Vagina (tissue), 2 donors: ENCODE measurements around the gene SYTL3.

ENCODE experiments used
- POLR2AphosphoS5 ChIP-seq, 2 donors: sonication (generic); formaldehyde crosslinking; IDR thresholded peaks; one replicate each; pipeline ENCODE4 v1.9.0; 2017; ENCODE audit warnings: antibody characterized with exemption in 2 of 2, mild to moderate bottlenecking in 2 of 2, low read depth in 1 of 2; ENCODE audit not compliant: insufficient read depth in 1 of 2
- TF ChIP-seq, protein P1 (sequence below), 3 experiments: fragments of 450-650 bp in 2 of 3; fragments of 200-600 bp in 1 of 3; sonication (generic) in 1 of 3; IDR thresholded peaks; one replicate each; pipeline ENCODE4 v1.5.1; 2017 to 2019; ENCODE audit warnings: antibody characterized with exemption in 3 of 3, mild to moderate bottlenecking in 2 of 3, moderate library complexity in 2 of 3

DNA sequence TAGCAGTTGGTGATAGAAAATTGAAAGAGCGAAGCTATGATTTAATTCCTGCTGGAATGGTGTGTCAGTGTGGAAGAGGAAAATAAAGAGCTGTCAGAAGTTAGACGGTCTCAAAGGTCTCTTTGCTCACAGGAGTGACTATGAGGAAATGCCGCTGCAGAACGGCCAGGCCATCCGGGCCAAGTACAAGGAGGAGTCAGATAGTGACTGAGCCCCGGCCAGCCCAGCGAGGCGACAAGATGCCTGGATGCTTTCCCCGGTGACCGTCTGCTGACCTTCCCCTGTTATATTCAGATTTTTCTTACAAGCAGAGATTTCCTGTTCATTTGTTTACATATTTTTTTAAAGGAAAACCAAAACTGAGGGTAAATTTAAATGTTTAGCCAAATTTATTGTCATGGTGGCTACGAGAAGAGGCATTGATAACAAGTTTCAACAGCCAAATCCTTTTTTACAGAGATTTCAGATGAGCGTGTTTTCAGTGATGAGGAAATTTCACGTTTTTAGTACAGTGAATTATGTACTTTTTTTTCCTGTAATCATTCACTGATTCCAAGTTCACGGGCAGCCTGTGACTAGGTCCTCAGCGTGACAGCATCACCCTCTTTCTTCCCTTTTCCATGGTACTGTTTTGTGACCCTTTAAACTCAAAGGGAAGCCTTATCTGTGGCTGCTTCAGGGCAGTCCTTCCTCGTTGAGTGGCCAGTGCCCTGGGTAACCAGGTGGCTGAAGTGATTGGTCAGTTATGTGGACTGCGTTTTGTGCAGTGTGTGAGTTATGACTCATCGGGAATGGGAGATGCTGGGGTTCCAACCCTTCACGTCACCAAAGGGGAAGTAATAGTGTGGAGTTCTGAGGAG, 17.9 kb upstream of the SYTL3 start:
- TF ChIP-seq, protein P1, sequence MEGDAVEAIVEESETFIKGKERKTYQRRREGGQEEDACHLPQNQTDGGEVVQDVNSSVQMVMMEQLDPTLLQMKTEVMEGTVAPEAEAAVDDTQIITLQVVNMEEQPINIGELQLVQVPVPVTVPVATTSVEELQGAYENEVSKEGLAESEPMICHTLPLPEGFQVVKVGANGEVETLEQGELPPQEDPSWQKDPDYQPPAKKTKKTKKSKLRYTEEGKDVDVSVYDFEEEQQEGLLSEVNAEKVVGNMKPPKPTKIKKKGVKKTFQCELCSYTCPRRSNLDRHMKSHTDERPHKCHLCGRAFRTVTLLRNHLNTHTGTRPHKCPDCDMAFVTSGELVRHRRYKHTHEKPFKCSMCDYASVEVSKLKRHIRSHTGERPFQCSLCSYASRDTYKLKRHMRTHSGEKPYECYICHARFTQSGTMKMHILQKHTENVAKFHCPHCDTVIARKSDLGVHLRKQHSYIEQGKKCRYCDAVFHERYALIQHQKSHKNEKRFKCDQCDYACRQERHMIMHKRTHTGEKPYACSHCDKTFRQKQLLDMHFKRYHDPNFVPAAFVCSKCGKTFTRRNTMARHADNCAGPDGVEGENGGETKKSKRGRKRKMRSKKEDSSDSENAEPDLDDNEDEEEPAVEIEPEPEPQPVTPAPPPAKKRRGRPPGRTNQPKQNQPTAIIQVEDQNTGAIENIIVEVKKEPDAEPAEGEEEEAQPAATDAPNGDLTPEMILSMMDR (IDR thresholded peaks at IDR 0.05): no peak
- TF ChIP-seq POLR2AphosphoS5 (IDR thresholded peaks at IDR 0.05; ENCODE audit: insufficient read depth in 1 of 2, low read depth in 1 of 2): peak; percentile 34 to 38
